ENCODE measurements around the gene CCT6B. TPM values are rescaled to one million over a fixed set of nuclear protein-coding genes. Genes with fewer than 3 reads are reported as not detected.

Gene CCT6B
- total and polyA plus RNA-seq, 10 donors = 1.3 to 7.6 (median 2.9) TPM

DNA sequence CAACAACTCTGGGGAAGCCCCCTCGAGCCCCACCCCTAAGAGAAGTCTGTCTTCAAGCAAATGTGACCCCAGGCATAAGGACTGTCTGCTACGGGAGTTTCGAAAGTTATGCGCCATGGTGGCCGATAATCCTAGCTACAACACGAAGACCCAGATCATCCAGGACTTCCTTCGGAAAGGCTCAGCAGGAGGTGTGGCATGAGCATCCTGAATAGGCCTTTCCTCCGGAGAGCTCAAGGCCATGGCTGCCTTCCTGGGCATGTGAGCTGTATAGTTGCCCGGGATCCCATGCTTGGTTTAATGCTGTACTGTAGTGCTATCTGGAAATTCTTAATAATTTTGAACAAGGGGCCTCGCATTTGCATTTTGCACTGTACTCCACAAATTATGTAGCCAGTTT is 28.2 kb upstream of the CCT6B start:
- intact Hi-C loops (cut with DNase I; ENCODE audit: low total_unique reads) = no loop called here
- Histone ChIP-seq H3K36me3 (peaks cover 8 to 98% (median 66%) of the 10 kb centered on the region in 6 donors), H3K4me3 (no peak overlapping the region), H3K9me3 (no peaks in the 10 kb centered on the region), H3K4me1 (peaks cover 0 to 84% (median 30%) of the 10 kb centered on the region in 6 donors), H3K27ac (peak overlapping the region; percentile 23 to 82 (median 68)), H3K27me3 (replicated peaks in 1 of 7) (no peaks in the 10 kb centered on the region)
- WGBS, 5 donors = 59 to 81% (median 72%) methylated on average over 10 of the region's 10 CpGs
- peak; percentile 79 for DNase-seq
- peak in 2 of 3 donors; percentile 68 to 82 for TF ChIP-seq POLR2AphosphoS5 (IDR thresholded peaks at IDR 0.05)
- TF ChIP-seq, protein P1, sequence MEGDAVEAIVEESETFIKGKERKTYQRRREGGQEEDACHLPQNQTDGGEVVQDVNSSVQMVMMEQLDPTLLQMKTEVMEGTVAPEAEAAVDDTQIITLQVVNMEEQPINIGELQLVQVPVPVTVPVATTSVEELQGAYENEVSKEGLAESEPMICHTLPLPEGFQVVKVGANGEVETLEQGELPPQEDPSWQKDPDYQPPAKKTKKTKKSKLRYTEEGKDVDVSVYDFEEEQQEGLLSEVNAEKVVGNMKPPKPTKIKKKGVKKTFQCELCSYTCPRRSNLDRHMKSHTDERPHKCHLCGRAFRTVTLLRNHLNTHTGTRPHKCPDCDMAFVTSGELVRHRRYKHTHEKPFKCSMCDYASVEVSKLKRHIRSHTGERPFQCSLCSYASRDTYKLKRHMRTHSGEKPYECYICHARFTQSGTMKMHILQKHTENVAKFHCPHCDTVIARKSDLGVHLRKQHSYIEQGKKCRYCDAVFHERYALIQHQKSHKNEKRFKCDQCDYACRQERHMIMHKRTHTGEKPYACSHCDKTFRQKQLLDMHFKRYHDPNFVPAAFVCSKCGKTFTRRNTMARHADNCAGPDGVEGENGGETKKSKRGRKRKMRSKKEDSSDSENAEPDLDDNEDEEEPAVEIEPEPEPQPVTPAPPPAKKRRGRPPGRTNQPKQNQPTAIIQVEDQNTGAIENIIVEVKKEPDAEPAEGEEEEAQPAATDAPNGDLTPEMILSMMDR (IDR thresholded peaks at IDR 0.05 in 8 of 11, conservative IDR thresholded peaks at IDR 0.05 in 3 of 11) = no peak

DNA sequence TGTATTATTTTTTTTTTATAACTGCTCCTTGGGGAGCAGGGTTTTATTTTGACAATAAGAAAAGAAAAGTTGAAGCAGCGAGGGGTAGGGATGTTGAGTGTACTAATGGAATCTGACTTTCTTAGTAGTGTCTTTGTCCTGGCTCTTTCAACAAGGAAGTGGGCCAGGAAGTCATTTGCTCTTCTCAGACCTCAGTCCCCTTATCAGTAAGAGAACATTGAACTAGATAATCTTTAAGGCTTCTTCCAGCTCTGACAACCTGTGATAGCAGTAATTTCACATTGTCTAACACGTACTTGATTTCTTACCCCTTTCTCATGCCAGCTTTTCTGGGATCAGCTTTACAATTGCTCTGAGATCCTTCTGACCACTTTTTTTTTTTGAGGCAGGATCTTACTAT is 27.4 kb upstream of the CCT6B start:
- Histone ChIP-seq H3K36me3 (peaks cover 8 to 97% (median 59%) of the 10 kb centered on the region in 6 donors), H3K4me1 (peaks cover 2 to 92% (median 34%) of the 10 kb centered on the region in 6 donors), H3K27me3 (replicated peaks in 1 of 7) (no peaks in the 10 kb centered on the region), H3K4me3 (no peak overlapping the region), H3K9me3 (no peaks in the 10 kb centered on the region), H3K27ac (peak overlapping the region; percentile 23 to 82 (median 66))
- no peak for DNase-seq
- WGBS, 5 donors = 63 to 80% (median 73%) methylated on average over 2 of the region's 2 CpGs
- intact Hi-C loops (cut with DNase I; ENCODE audit: low total_unique reads) = no loop called here
- no peak for TF ChIP-seq POLR2AphosphoS5 (IDR thresholded peaks at IDR 0.05)
- TF ChIP-seq, protein P1 (IDR thresholded peaks at IDR 0.05 in 8 of 11, conservative IDR thresholded peaks at IDR 0.05 in 3 of 11) = no peak
- TF ChIP-seq POLR2A (IDR thresholded peaks at IDR 0.05) = no peak

DNA sequence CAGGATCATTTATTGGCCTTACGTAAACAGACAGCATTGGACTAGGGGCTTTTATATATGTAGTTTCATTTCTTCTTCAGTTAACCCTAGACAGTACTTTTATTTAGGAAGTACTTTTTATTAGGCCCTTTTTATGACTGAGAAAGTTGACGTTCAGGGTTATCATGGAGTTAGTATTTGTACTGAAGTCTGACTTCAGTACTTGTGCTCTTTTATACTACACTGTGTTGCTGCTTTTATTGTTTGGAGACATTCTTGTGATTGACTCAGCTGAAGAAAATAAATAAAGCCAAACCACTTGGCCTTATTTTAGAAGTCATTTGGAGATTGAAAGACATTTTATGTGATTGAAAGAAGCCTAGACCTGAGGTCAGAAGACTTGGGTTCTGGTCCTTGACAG is 26.0 kb upstream of the CCT6B start:
- no peak for DNase-seq
- H3K9me3 ChIP-seq = no peaks in the 10 kb centered on the region
- peaks cover 2 to 90% (median 48%) of the 10 kb centered on the region in 6 donors for H3K36me3 ChIP-seq
- TF ChIP-seq POLR2AphosphoS5 (IDR thresholded peaks at IDR 0.05) = no peak
- TF ChIP-seq, protein P1 (IDR thresholded peaks at IDR 0.05 in 8 of 11, conservative IDR thresholded peaks at IDR 0.05 in 3 of 11) = no peak
- TF ChIP-seq POLR2A (IDR thresholded peaks at IDR 0.05) = no peak
- WGBS, 5 donors = 75 to 89% (median 81%) methylated on average over 2 of the region's 2 CpGs
- no peaks in the 10 kb centered on the region for H3K27me3 ChIP-seq (replicated peaks in 1 of 7)
- intact Hi-C loops (cut with DNase I; ENCODE audit: low total_unique reads) = no loop called here
- peaks cover 3 to 94% (median 46%) of the 10 kb centered on the region in 6 donors for H3K4me1 ChIP-seq
- H3K27ac ChIP-seq = no peak overlapping the region
- H3K4me3 ChIP-seq = no peak overlapping the region

DNA sequence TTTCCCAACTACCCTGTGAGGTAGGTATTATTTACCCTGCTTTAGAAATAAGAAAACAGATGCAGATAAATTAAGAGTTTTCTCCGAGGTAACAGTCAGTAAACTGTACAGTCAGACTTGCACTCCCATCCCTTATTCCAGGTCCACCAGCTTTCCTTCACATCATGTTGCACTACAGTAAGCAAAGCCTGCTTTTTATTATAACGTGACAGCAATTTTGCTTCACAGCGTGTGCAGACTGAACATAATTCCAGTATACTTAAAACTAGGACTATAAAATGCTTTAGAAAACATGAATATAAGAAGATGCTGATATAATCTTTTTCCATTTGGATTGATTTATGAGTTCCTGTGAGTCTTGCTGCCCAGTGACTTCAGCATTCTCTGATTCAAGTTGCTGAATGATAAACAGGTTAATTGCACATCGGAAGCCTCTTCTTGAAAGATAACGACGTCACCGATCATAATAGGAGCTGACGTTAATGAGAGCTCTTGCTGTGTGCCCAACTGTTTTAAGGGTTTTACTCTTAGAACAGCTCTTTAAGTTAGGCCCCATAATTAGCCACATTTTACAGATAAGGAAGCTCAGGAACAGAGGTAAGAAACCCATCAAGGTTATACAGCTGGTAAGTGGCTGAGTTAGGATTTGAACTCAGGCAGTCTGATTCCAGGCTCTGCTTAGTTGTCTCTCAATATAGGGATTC is 20.4 kb upstream of the CCT6B start:
- H3K27me3 ChIP-seq (replicated peaks in 1 of 7) = no peaks in the 10 kb centered on the region
- peak overlapping the region; percentile 72 to 92 (median 87) for H3K4me3 ChIP-seq
- H3K9me3 ChIP-seq = no peaks in the 10 kb centered on the region
- 14 to 28% (median 22%) methylated on average over 8 of the region's 8 CpGs for WGBS, 5 donors
- H3K36me3 ChIP-seq = peaks cover 0 to 36% (median 12%) of the 10 kb centered on the region in 6 donors
- H3K27ac ChIP-seq = peak overlapping the region; percentile 90 to 100 (median 99)
- intact Hi-C loops (cut with DNase I; ENCODE audit: low total_unique reads) = no loop called here
- DNase-seq = no peak
- peaks cover 12 to 72% (median 44%) of the 10 kb centered on the region in 6 donors for H3K4me1 ChIP-seq
- TF ChIP-seq POLR2AphosphoS5 (IDR thresholded peaks at IDR 0.05) (no peak), POLR2A (IDR thresholded peaks at IDR 0.05) (no peak)
- TF ChIP-seq, protein P1 (IDR thresholded peaks at IDR 0.05 in 8 of 11, conservative IDR thresholded peaks at IDR 0.05 in 3 of 11) = no peak
